ENCODE data around the gene ZC2HC1B. TPM values are rescaled to one million over a fixed set of nuclear protein-coding genes. Genes with fewer than 3 reads are reported as not detected.

The ZC2HC1B gene
- total RNA-seq, 1 experiment from 2014 or later = not detected

Small RNA genes lying within 50 kb of the gene (small RNA-seq; reads per million reads assigned to genes)
- gene ZC2HC1B = not detected

Other genes with a start within 250 kb of the ZC2HC1B start
- gene PHACTR2, start 186.5 kb upstream of the ZC2HC1B start, total RNA-seq (2014; rRNA removed; shearing (Covaris generic)) = 32.2 and 38.5 TPM in 2 replicates
- 44.3 and 48.9 TPM in 2 replicates for gene LTV1, start 21.1 kb upstream of the ZC2HC1B start, total RNA-seq (2014; rRNA removed; shearing (Covaris generic))
- 2.6 and 7.1 TPM in 2 replicates for gene PLAGL1, start 143.8 kb downstream of the ZC2HC1B start, total RNA-seq (2014; rRNA removed; shearing (Covaris generic))
- 168 and 227 TPM in 2 replicates for gene SF3B5, start 231.1 kb downstream of the ZC2HC1B start, total RNA-seq (2014; rRNA removed; shearing (Covaris generic))

All from HT1080 (cell line).